ENCODE data around the gene PPARD.
A peak's percentile ranks its signal among the peaks of the same experiment; 100 is the strongest.

PPARD gene

GRCh38 chr6:35354361-35355135 is 12.2 kb downstream of the PPARD start:
- DNase-seq (ENCODE audit: low read depth) = peak; percentile 62

- no peak for DNase-seq (ENCODE audit: low read depth)
Measured at GRCh38 chr6:35356391-35356790, 14.0 kb downstream of the PPARD start.

- no peak for DNase-seq (ENCODE audit: low read depth)
Measured at GRCh38 chr6:35357677-35358076, 15.3 kb downstream of the PPARD start.

GRCh38 chr6:35358086-35358485 is 15.7 kb downstream of the PPARD start:
- DNase-seq (ENCODE audit: low read depth) = no peak

GRCh38 chr6:35359346-35359743 is 17.0 kb downstream of the PPARD start:
- no peak for DNase-seq (ENCODE audit: low read depth)

GRCh38 chr6:35359744-35360348 is 17.5 kb downstream of the PPARD start:
- peak; percentile 72 for DNase-seq (ENCODE audit: low read depth)

- DNase-seq (ENCODE audit: low read depth) = peak; percentile 57
Measured at GRCh38 chr6:35360349-35361138, 18.2 kb downstream of the PPARD start.

- no peak for DNase-seq (ENCODE audit: low read depth)
Measured at GRCh38 chr6:35362200-35362599, 19.8 kb downstream of the PPARD start.

- peak; percentile 75 for DNase-seq (ENCODE audit: low read depth)
Measured at GRCh38 chr6:35363293-35363750, 21.0 kb downstream of the PPARD start.

- no peak for DNase-seq (ENCODE audit: low read depth)
Measured at GRCh38 chr6:35365594-35366203, 23.3 kb downstream of the PPARD start.

- no peak for DNase-seq (ENCODE audit: low read depth)
Measured at GRCh38 chr6:35366204-35366596, 23.8 kb downstream of the PPARD start.

GRCh38 chr6:35367646-35368037 is 25.3 kb downstream of the PPARD start:
- DNase-seq (ENCODE audit: low read depth) = no peak

- DNase-seq (ENCODE audit: low read depth) = no peak
Measured at GRCh38 chr6:35368038-35368887, 25.9 kb downstream of the PPARD start.

GRCh38 chr6:35370124-35370741 is 27.9 kb downstream of the PPARD start:
- DNase-seq (ENCODE audit: low read depth) = peak; percentile 96

GRCh38 chr6:35370785-35371493 is 28.6 kb downstream of the PPARD start:
- DNase-seq (ENCODE audit: low read depth) = no peak

GRCh38 chr6:35371494-35372262 is 29.3 kb downstream of the PPARD start:
- DNase-seq (ENCODE audit: low read depth) = no peak

- no peak for DNase-seq (ENCODE audit: low read depth)
Measured at GRCh38 chr6:35372633-35373032, 30.3 kb downstream of the PPARD start.

GRCh38 chr6:35376281-35376680 is 33.9 kb downstream of the PPARD start:
- no peak for DNase-seq (ENCODE audit: low read depth)

GRCh38 chr6:35377002-35377401 is 34.6 kb downstream of the PPARD start:
- no peak for DNase-seq (ENCODE audit: low read depth)

- DNase-seq (ENCODE audit: low read depth) = no peak
Measured at GRCh38 chr6:35378261-35378660, 35.9 kb downstream of the PPARD start.
